ENCODE data around the gene ACOXL.

ACOXL gene

DNA sequence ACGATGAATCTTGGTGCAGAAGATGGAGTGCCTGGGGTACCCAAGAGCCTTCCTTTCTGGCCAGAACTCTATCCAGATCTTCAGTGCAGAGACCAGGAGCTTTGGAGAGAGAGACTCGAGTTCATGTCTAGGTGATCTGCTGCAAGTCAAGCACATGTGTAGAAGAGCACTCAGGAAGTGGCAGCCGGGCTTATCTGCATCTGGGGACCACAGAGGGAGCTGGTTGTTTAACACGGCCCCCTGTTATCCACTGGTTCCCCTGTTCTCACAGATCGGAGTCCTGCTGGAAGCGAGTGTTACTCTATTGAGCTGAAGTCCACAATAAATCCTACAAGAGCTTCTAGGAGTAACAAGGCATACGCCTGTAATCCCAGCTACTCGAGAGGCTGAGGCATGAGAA lies 128.3 kb downstream of the ACOXL start:
- peaks cover 29% of the 10 kb centered on the region for H3K27me3 Mint-ChIP-seq
- H3K36me3 Mint-ChIP-seq (ENCODE audit: low read depth) = no peaks in the 10 kb centered on the region
- H3K4me3 Mint-ChIP-seq = no peak overlapping the region
- H3K9me3 Mint-ChIP-seq = no peaks in the 10 kb centered on the region
- H3K27ac Mint-ChIP-seq = no peak overlapping the region
- intact Hi-C loops (cut with micrococcal nuclease) = no loop called here
- peaks cover 13% of the 10 kb centered on the region for H3K4me1 Mint-ChIP-seq (ENCODE audit: low read depth)

DNA sequence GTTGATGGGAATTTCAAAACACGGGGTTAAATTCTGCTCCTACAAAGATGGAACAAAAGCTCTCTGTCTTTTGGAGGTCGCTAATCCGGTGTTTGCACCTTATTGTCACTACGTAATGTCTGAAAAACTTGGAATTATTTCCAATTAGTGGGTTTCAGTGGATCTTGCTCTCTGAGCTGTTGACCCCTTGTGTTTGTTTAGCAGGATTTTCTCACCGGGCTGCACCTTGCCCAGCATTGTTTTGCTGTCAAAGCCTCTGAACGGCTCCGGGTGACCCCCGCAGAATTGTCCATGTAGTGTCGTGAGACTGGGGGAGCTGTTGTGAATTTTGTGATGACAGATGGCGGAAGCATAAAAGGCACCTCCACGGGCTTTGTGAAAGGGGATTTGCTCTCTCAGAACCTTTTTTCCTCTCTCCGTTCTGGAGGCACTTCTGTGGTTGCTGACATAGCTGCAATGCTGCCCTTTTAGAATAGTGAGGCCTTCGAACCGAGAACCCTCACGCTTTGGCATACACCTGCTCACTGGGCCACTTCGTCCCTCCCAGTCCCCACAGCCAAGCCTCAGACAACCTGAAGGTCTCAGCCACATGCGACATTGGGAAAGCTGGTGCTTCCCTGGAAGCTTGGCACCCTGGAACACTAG lies 129.4 kb downstream of the ACOXL start:
- H3K4me3 Mint-ChIP-seq = no peak overlapping the region
- no peaks in the 10 kb centered on the region for H3K36me3 Mint-ChIP-seq (ENCODE audit: low read depth)
- H3K27me3 Mint-ChIP-seq = peaks cover 33% of the 10 kb centered on the region
- no peaks in the 10 kb centered on the region for H3K9me3 Mint-ChIP-seq
- H3K27ac Mint-ChIP-seq = no peak overlapping the region
- peaks cover 22% of the 10 kb centered on the region for H3K4me1 Mint-ChIP-seq (ENCODE audit: low read depth)
- intact Hi-C loops (cut with micrococcal nuclease) = no loop called here

- Mint-ChIP-seq H3K36me3 (ENCODE audit: low read depth) (no peaks in the 10 kb centered on the region), H3K9me3 (no peaks in the 10 kb centered on the region), H3K4me1 (ENCODE audit: low read depth) (peaks cover 28% of the 10 kb centered on the region), H3K27ac (no peak overlapping the region), H3K4me3 (no peak overlapping the region), H3K27me3 (peaks cover 37% of the 10 kb centered on the region)
- intact Hi-C loops (cut with micrococcal nuclease) = no loop called here
Observed at GRCh38 chr2:110863726-110864125, 131.4 kb downstream of the ACOXL start.

DNA sequence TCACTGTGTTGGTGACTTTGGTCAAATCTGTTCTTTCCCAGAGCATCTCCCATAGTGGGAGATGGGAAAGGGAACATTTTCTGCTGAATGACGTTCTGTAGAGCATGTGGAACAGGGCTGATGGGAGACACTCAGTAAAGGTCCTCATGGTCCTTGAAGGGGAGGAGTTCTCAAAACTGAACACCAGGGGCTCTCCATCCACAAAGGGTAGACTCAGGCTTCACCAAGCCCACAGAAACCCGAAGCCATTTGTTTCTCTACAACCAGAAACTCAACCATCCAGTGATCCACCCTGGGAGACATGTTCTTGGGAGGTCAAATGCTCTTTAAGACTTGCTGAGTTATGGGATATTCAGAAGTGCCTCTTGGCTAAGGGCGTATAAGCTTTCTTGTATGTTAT lies 131.8 kb downstream of the ACOXL start:
- Mint-ChIP-seq H3K9me3 (no peaks in the 10 kb centered on the region), H3K36me3 (ENCODE audit: low read depth) (no peaks in the 10 kb centered on the region), H3K27me3 (peaks cover 34% of the 10 kb centered on the region), H3K27ac (no peak overlapping the region), H3K4me1 (ENCODE audit: low read depth) (peaks cover 28% of the 10 kb centered on the region), H3K4me3 (no peak overlapping the region)
- intact Hi-C loops (cut with micrococcal nuclease) = no loop called here

GRCh38 chr2:110864731-110865130 lies 132.4 kb downstream of the ACOXL start:
- H3K4me3 Mint-ChIP-seq = no peak overlapping the region
- no peaks in the 10 kb centered on the region for H3K9me3 Mint-ChIP-seq
- no peak overlapping the region for H3K27ac Mint-ChIP-seq
- no peaks in the 10 kb centered on the region for H3K36me3 Mint-ChIP-seq (ENCODE audit: low read depth)
- peaks cover 30% of the 10 kb centered on the region for H3K4me1 Mint-ChIP-seq (ENCODE audit: low read depth)
- intact Hi-C loops (cut with micrococcal nuclease) = no loop called here
- peaks cover 31% of the 10 kb centered on the region for H3K27me3 Mint-ChIP-seq

DNA sequence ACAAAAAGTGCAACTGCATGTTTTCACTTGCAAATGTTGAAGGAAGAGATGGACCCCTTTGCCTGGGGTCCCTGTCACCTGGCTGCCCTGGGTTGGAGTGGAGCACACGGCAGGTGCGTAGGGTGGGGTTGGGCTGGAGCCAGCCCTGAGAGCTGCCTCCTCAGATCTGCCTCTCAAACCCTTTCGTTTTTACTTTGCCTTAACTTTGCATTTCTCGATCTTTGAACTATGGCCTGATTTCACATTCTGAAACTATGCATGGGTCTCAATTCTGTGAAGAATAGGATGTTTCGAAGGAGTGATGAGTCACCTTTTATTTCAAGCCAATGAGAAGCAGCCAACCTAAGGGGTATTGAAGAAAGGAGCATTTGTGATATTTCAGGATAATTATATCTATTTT lies 132.8 kb downstream of the ACOXL start:
- Mint-ChIP-seq H3K36me3 (ENCODE audit: low read depth) (no peaks in the 10 kb centered on the region), H3K4me1 (ENCODE audit: low read depth) (peaks cover 35% of the 10 kb centered on the region), H3K27me3 (peaks cover 29% of the 10 kb centered on the region), H3K4me3 (no peak overlapping the region), H3K27ac (no peak overlapping the region), H3K9me3 (no peaks in the 10 kb centered on the region)
- intact Hi-C loops (cut with micrococcal nuclease) = no loop called here

- Mint-ChIP-seq H3K4me3 (no peak overlapping the region), H3K27me3 (peaks cover 22% of the 10 kb centered on the region), H3K9me3 (no peaks in the 10 kb centered on the region), H3K27ac (peak overlapping the region; percentile 11), H3K4me1 (ENCODE audit: low read depth) (peaks cover 35% of the 10 kb centered on the region), H3K36me3 (ENCODE audit: low read depth) (no peaks in the 10 kb centered on the region)
- intact Hi-C loops (cut with micrococcal nuclease) = no loop called here
Observed at GRCh38 chr2:110866045-110866444, 133.7 kb downstream of the ACOXL start.

GRCh38 chr2:110866466-110866865 lies 134.1 kb downstream of the ACOXL start:
- Mint-ChIP-seq H3K4me1 (ENCODE audit: low read depth) (peaks cover 40% of the 10 kb centered on the region), H3K27me3 (peaks cover 20% of the 10 kb centered on the region), H3K36me3 (ENCODE audit: low read depth) (no peaks in the 10 kb centered on the region), H3K4me3 (no peak overlapping the region), H3K27ac (peak overlapping the region; percentile 11), H3K9me3 (no peaks in the 10 kb centered on the region)
- intact Hi-C loops (cut with micrococcal nuclease) = no loop called here

DNA sequence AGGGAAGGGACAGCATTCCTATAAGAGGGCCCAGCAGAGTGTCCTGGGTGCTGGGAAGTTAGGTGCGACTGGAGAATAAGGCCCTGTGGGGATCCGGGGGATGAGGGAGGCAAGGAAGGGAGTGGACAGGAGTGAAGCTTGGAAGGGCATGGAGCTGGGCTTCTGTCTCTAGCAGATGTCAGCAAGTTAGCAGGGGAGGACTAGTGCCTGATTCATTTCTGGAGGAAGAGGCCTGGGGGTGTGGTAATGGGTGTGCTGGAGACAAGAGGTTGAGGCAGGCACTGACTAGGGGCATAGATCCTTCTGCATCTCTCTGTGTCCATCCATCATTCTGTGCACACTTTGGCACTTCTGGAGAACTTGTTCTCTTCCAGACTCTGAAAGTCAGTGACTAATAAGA lies 134.7 kb downstream of the ACOXL start:
- H3K9me3 Mint-ChIP-seq = no peaks in the 10 kb centered on the region
- H3K4me3 Mint-ChIP-seq = no peak overlapping the region
- H3K27ac Mint-ChIP-seq = peak overlapping the region; percentile 26
- H3K27me3 Mint-ChIP-seq = peaks cover 15% of the 10 kb centered on the region
- peaks cover 45% of the 10 kb centered on the region for H3K4me1 Mint-ChIP-seq (ENCODE audit: low read depth)
- intact Hi-C loops (cut with micrococcal nuclease) = no loop called here
- no peaks in the 10 kb centered on the region for H3K36me3 Mint-ChIP-seq (ENCODE audit: low read depth)

- H3K27me3 Mint-ChIP-seq = peaks cover 16% of the 10 kb centered on the region
- H3K4me1 Mint-ChIP-seq (ENCODE audit: low read depth) = peaks cover 39% of the 10 kb centered on the region
- intact Hi-C loops (cut with micrococcal nuclease) = no loop called here
- no peaks in the 10 kb centered on the region for H3K36me3 Mint-ChIP-seq (ENCODE audit: low read depth)
- no peaks in the 10 kb centered on the region for H3K9me3 Mint-ChIP-seq
- no peak overlapping the region for H3K4me3 Mint-ChIP-seq
- H3K27ac Mint-ChIP-seq = peak overlapping the region; percentile 71
Observed at GRCh38 chr2:110868971-110869370, 136.6 kb downstream of the ACOXL start.

- Mint-ChIP-seq H3K27ac (peak overlapping the region; percentile 71), H3K4me3 (no peak overlapping the region), H3K27me3 (peaks cover 16% of the 10 kb centered on the region), H3K4me1 (ENCODE audit: low read depth) (peaks cover 45% of the 10 kb centered on the region), H3K36me3 (ENCODE audit: low read depth) (no peaks in the 10 kb centered on the region), H3K9me3 (no peaks in the 10 kb centered on the region)
- intact Hi-C loops (cut with micrococcal nuclease) = no loop called here
Observed at GRCh38 chr2:110869472-110870446, 137.4 kb downstream of the ACOXL start.

DNA sequence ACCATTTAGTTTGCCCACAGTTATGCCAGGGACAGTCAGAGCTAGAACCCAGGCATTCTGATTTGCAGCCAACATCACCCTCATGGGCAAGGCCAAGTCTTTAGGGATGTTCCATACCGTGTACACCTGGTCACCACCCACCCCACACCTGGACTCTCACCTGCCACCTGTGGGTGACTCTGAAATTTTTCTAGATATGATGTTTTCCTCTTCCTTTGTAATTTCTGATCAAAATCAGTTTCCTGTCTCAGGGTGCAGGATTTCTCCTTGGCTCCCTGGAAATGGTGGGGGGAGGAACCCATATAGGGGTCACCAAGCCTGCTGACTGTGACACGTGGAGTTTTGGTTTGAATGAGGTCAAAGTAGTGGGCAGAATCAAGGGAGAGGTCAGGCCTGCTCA lies 138.2 kb downstream of the ACOXL start:
- no peaks in the 10 kb centered on the region for H3K9me3 Mint-ChIP-seq
- H3K4me1 Mint-ChIP-seq (ENCODE audit: low read depth) = peaks cover 46% of the 10 kb centered on the region

GRCh38 chr2:110871637-110872036 lies 139.3 kb downstream of the ACOXL start:
- peaks cover 46% of the 10 kb centered on the region for H3K4me1 Mint-ChIP-seq (ENCODE audit: low read depth)
- no peaks in the 10 kb centered on the region for H3K36me3 Mint-ChIP-seq (ENCODE audit: low read depth)
- H3K27me3 Mint-ChIP-seq = peaks cover 12% of the 10 kb centered on the region
- H3K9me3 Mint-ChIP-seq = no peaks in the 10 kb centered on the region
- H3K27ac Mint-ChIP-seq = no peak overlapping the region
- no peak overlapping the region for H3K4me3 Mint-ChIP-seq
- intact Hi-C loops (cut with micrococcal nuclease) = no loop called here

More for the DNA sequence above, 138.2 kb downstream of the ACOXL start:
- no peak overlapping the region for H3K4me3 Mint-ChIP-seq
- no peaks in the 10 kb centered on the region for H3K36me3 Mint-ChIP-seq (ENCODE audit: low read depth)
- H3K27ac Mint-ChIP-seq = no peak overlapping the region
- peaks cover 16% of the 10 kb centered on the region for H3K27me3 Mint-ChIP-seq
- intact Hi-C loops (cut with micrococcal nuclease) = no loop called here

- intact Hi-C loops (cut with micrococcal nuclease) = no loop called here
- Mint-ChIP-seq H3K9me3 (no peaks in the 10 kb centered on the region), H3K27me3 (peaks cover 8% of the 10 kb centered on the region), H3K27ac (peak overlapping the region; percentile 11), H3K4me3 (no peak overlapping the region), H3K4me1 (ENCODE audit: low read depth) (peaks cover 46% of the 10 kb centered on the region), H3K36me3 (ENCODE audit: low read depth) (no peaks in the 10 kb centered on the region)
Observed at GRCh38 chr2:110872521-110872920, 140.1 kb downstream of the ACOXL start.

Data from dendritic cell treated with granulocyte-macrophage colony-stimulating factor and Interleukin-4, amounts not matched to agents 40 ng/mL and 50 ng/mL, for 4 days (primary cell).